ENCODE data around the gene CYBA.

Gene CYBA

GRCh38 chr16:88681084-88681680, 30.3 kb upstream of the CYBA start:
- ChIA-PET CTCF (interaction anchor here (0.8 to 1.5 kb wide), 3 partner anchors 9 to 74 kb away, joined by 3 to 4 read pairs (median 4); no protein-coding TSS in a partner anchor), POLR2A (ENCODE audit: low non-redundant PET) (no interaction called here)
- no peak overlapping the region for H3K27ac ChIP-seq
- no peak for TF ChIP-seq CTCF (conservative IDR thresholded peaks at IDR 0.05; ENCODE audit: low read depth)
- DNase-seq (ENCODE audit: low spot score): no peak

- no peak for TF ChIP-seq CTCF (conservative IDR thresholded peaks at IDR 0.05; ENCODE audit: low read depth)
- no peak overlapping the region for H3K27ac ChIP-seq
- CTCF ChIA-PET: interaction anchor here (0.8 to 1.5 kb wide), 3 partner anchors 9 to 74 kb away, joined by 3 to 4 read pairs (median 4); no protein-coding TSS in a partner anchor
- POLR2A ChIA-PET (ENCODE audit: low non-redundant PET): interaction anchor here (0.6 kb wide), 1 partner anchor 15 kb away, joined by 3 read pairs; no protein-coding TSS in a partner anchor
- no peak for DNase-seq (ENCODE audit: low spot score)
These were observed 29.8 kb upstream of the CYBA start for GRCh38 chr16:88680554-88681083.

- ChIA-PET POLR2A (ENCODE audit: low non-redundant PET) (no interaction called here), CTCF (interaction anchor here (0.7 kb wide), 1 partner anchor 235 kb away, joined by 3 read pairs; no protein-coding TSS in a partner anchor)
- no peak overlapping the region for H3K27ac ChIP-seq
- DNase-seq (ENCODE audit: low spot score): no peak
- no peak for TF ChIP-seq CTCF (conservative IDR thresholded peaks at IDR 0.05; ENCODE audit: low read depth)
These were observed 27.5 kb upstream of the CYBA start for GRCh38 chr16:88678224-88678979.

- CTCF ChIA-PET: no interaction called here
- H3K27ac ChIP-seq: no peak overlapping the region
- POLR2A ChIA-PET (ENCODE audit: low non-redundant PET): no interaction called here
- no peak for TF ChIP-seq CTCF (conservative IDR thresholded peaks at IDR 0.05; ENCODE audit: low read depth)
- DNase-seq (ENCODE audit: low spot score): no peak
These were observed 26.9 kb upstream of the CYBA start for GRCh38 chr16:88677721-88678120.

GRCh38 chr16:88676502-88677242, 25.8 kb upstream of the CYBA start:
- no peak for DNase-seq (ENCODE audit: low spot score)
- CTCF ChIA-PET: interaction anchor here (0.5 kb wide), 1 partner anchor 25 kb away, joined by 4 read pairs; no protein-coding TSS in a partner anchor
- no peak overlapping the region for H3K27ac ChIP-seq
- no peak for TF ChIP-seq CTCF (conservative IDR thresholded peaks at IDR 0.05; ENCODE audit: low read depth)
- POLR2A ChIA-PET (ENCODE audit: low non-redundant PET): no interaction called here
